Naive B cell (primary cell): ENCODE results near the gene KCTD12. TPM values are rescaled to one million over a fixed set of nuclear protein-coding genes. Genes with fewer than 3 reads are reported as not detected.
A peak's percentile ranks its signal among the peaks of the same experiment; 100 is the strongest.

Experiments used
- ATAC-seq, 2 donors: fragments of 150-1000 bp; cut with Tn5 transposase; 2 replicates each; pipeline ENCODE4 v1.10.0; 2021; ENCODE audit warnings: low read depth in 2 of 2, mild to moderate bottlenecking in 2 of 2, moderate library complexity in 2 of 2
- DNase-seq: peaks from one replicate; pipeline ENCODE4 v3.0.0; 2022
- H3K27ac Mint-ChIP-seq, 6 donors: one replicate each; pipeline ENCODE4 v1.8.0; 2020 to 2022; ENCODE audit warnings: mild to moderate bottlenecking in 6 of 6, mixed read lengths in 6 of 6, moderate library complexity in 5 of 6, inconsistent platforms in 2 of 6
- H3K27me3 Mint-ChIP-seq, 3 donors: one replicate each; pipeline ENCODE4 v1.8.0; 2021 to 2022; ENCODE audit warnings: mixed read lengths in 3 of 3, mild to moderate bottlenecking in 1 of 3
- H3K36me3 Mint-ChIP-seq, 2 donors: one replicate each; pipeline ENCODE4 v1.8.0; 2020 to 2022; ENCODE audit warnings: mixed read lengths in 2 of 2, inconsistent platforms in 1 of 2, mild to moderate bottlenecking in 1 of 2
- H3K4me1 Mint-ChIP-seq, 3 donors: one replicate each; pipeline ENCODE4 v1.8.0; 2020 to 2022; ENCODE audit warnings: mixed read lengths in 3 of 3, inconsistent platforms in 1 of 3, mild to moderate bottlenecking in 1 of 3, moderate library complexity in 1 of 3
- H3K4me3 Mint-ChIP-seq, 8 donors: one replicate each; pipeline ENCODE4 v1.8.0; 2020 to 2022; ENCODE audit warnings: mild to moderate bottlenecking in 8 of 8, mixed read lengths in 8 of 8, moderate library complexity in 8 of 8, inconsistent platforms in 2 of 8
- H3K9me3 Mint-ChIP-seq, 7 donors: one replicate each; pipeline ENCODE4 v1.8.0; 2020 to 2022; ENCODE audit warnings: mixed read lengths in 7 of 7, mild to moderate bottlenecking in 5 of 7, inconsistent platforms in 2 of 7, moderate library complexity in 1 of 7
- polyA plus RNA-seq, 6 donors: library from polyadenylated mRNA; unstranded; fragments of 300-500 nt; fragmentation: Illumina TruSeq; gene quantifications; one replicate each; pipeline ENCODE4 v1.2.3, GENCODE V29; 2021; ENCODE audit warnings: low read depth in 6 of 6

The KCTD12 gene
- polyA plus RNA-seq, 6 donors from 2014 or later: 0.10 to 0.27 (median 0.14) TPM

GRCh38 chr13:76884186-76884906 is 1.9 kb downstream of the KCTD12 start:
- Mint-ChIP-seq H3K27ac (peak overlapping the region in 2 of 6 donors; percentile 47 to 72), H3K36me3 (no peaks in the 10 kb centered on the region), H3K4me1 (peaks cover 16 to 29% (median 26%) of the 10 kb centered on the region in 3 donors), H3K4me3 (peak overlapping the region; percentile 78 to 92 (median 88)), H3K27me3 (no peaks in the 10 kb centered on the region), H3K9me3 (no peaks in the 10 kb centered on the region)
- DNase-seq (no peak), ATAC-seq (no peak)

GRCh38 chr13:76883236-76883635 is 3.0 kb downstream of the KCTD12 start:
- no peak overlapping the region for H3K4me3 Mint-ChIP-seq
- ATAC-seq: no peak
- H3K27ac Mint-ChIP-seq: no peak overlapping the region
- H3K9me3 Mint-ChIP-seq: no peaks in the 10 kb centered on the region
- H3K27me3 Mint-ChIP-seq: no peaks in the 10 kb centered on the region
- peaks cover 19 to 34% (median 31%) of the 10 kb centered on the region in 3 donors for H3K4me1 Mint-ChIP-seq
- H3K36me3 Mint-ChIP-seq: no peaks in the 10 kb centered on the region
- no peak for DNase-seq

GRCh38 chr13:76882431-76882830 is 3.8 kb downstream of the KCTD12 start:
- H3K27ac Mint-ChIP-seq: no peak overlapping the region
- ATAC-seq (no peak), DNase-seq (no peak)
- no peaks in the 10 kb centered on the region for H3K27me3 Mint-ChIP-seq
- H3K36me3 Mint-ChIP-seq: no peaks in the 10 kb centered on the region
- no peaks in the 10 kb centered on the region for H3K9me3 Mint-ChIP-seq
- H3K4me1 Mint-ChIP-seq: peaks cover 19 to 33% (median 29%) of the 10 kb centered on the region in 3 donors
- H3K4me3 Mint-ChIP-seq: no peak overlapping the region

- Mint-ChIP-seq H3K27me3 (no peaks in the 10 kb centered on the region), H3K9me3 (no peaks in the 10 kb centered on the region), H3K4me1 (peaks cover 16 to 20% (median 19%) of the 10 kb centered on the region in 3 donors), H3K27ac (peak overlapping the region in 1 of 6 donors; percentile 37), H3K36me3 (no peaks in the 10 kb centered on the region), H3K4me3 (peak overlapping the region in 4 of 8 donors; percentile 8 to 87 (median 73))
- ATAC-seq (no peak), DNase-seq (no peak)
Measured at GRCh38 chr13:76879883-76880270, 6.3 kb downstream of the KCTD12 start.

- DNase-seq (peak; percentile 38), ATAC-seq (peak; percentile 96 to 99)
- Mint-ChIP-seq H3K4me3 (peak overlapping the region; percentile 55 to 87 (median 72)), H3K4me1 (peaks cover 11 to 15% (median 14%) of the 10 kb centered on the region in 3 donors), H3K27ac (peak overlapping the region in 3 of 6 donors; percentile 37 to 57 (median 55)), H3K27me3 (no peaks in the 10 kb centered on the region), H3K36me3 (no peaks in the 10 kb centered on the region), H3K9me3 (no peaks in the 10 kb centered on the region)
Measured at GRCh38 chr13:76879203-76879882, 6.9 kb downstream of the KCTD12 start.

GRCh38 chr13:76878043-76878442 is 8.2 kb downstream of the KCTD12 start:
- peaks cover 8 to 12% (median 11%) of the 10 kb centered on the region in 3 donors for H3K4me1 Mint-ChIP-seq
- no peak for ATAC-seq
- H3K36me3 Mint-ChIP-seq: no peaks in the 10 kb centered on the region
- no peak for DNase-seq
- no peak overlapping the region for H3K4me3 Mint-ChIP-seq
- H3K27me3 Mint-ChIP-seq: peaks cover 0 to 2% (median 1%) of the 10 kb centered on the region in 3 donors
- no peak overlapping the region for H3K27ac Mint-ChIP-seq
- no peaks in the 10 kb centered on the region for H3K9me3 Mint-ChIP-seq

GRCh38 chr13:76875271-76875815 is 10.9 kb downstream of the KCTD12 start:
- H3K4me3 Mint-ChIP-seq: no peak overlapping the region
- H3K4me1 Mint-ChIP-seq: peaks cover 8 to 12% (median 11%) of the 10 kb centered on the region in 3 donors
- H3K27ac Mint-ChIP-seq: peak overlapping the region in 1 of 6 donors; percentile 13
- DNase-seq (no peak), ATAC-seq (no peak)
- H3K9me3 Mint-ChIP-seq: no peaks in the 10 kb centered on the region
- H3K27me3 Mint-ChIP-seq: peaks cover under 1 to 22% (median 15%) of the 10 kb centered on the region in 3 donors
- H3K36me3 Mint-ChIP-seq: no peaks in the 10 kb centered on the region

GRCh38 chr13:76874479-76874878 is 11.7 kb downstream of the KCTD12 start:
- H3K4me1 Mint-ChIP-seq: peaks cover 4 to 6% (median 6%) of the 10 kb centered on the region in 3 donors

GRCh38 chr13:76873445-76873844 is 12.8 kb downstream of the KCTD12 start:
- DNase-seq: no peak
- Mint-ChIP-seq H3K27me3 (peaks cover 7 to 32% (median 22%) of the 10 kb centered on the region in 3 donors), H3K36me3 (no peaks in the 10 kb centered on the region), H3K4me1 (no peaks in the 10 kb centered on the region), H3K9me3 (no peaks in the 10 kb centered on the region), H3K4me3 (no peak overlapping the region), H3K27ac (no peak overlapping the region)
- ATAC-seq: no peak

More at GRCh38 chr13:76874479-76874878, 11.7 kb downstream of the KCTD12 start:
- H3K36me3 Mint-ChIP-seq: no peaks in the 10 kb centered on the region
- DNase-seq: no peak
- H3K27ac Mint-ChIP-seq: no peak overlapping the region
- no peak overlapping the region for H3K4me3 Mint-ChIP-seq
- H3K9me3 Mint-ChIP-seq: no peaks in the 10 kb centered on the region
- peaks cover 7 to 31% (median 22%) of the 10 kb centered on the region in 3 donors for H3K27me3 Mint-ChIP-seq
- ATAC-seq: no peak

- no peaks in the 10 kb centered on the region for H3K36me3 Mint-ChIP-seq
- H3K4me3 Mint-ChIP-seq: no peak overlapping the region
Measured at GRCh38 chr13:76872675-76873074, 13.5 kb downstream of the KCTD12 start.

GRCh38 chr13:76871432-76871831 is 14.8 kb downstream of the KCTD12 start:
- Mint-ChIP-seq H3K4me1 (no peaks in the 10 kb centered on the region), H3K27ac (no peak overlapping the region), H3K9me3 (no peaks in the 10 kb centered on the region), H3K36me3 (no peaks in the 10 kb centered on the region), H3K4me3 (no peak overlapping the region), H3K27me3 (peaks cover 16 to 42% (median 22%) of the 10 kb centered on the region in 3 donors)
- DNase-seq (no peak), ATAC-seq (no peak)

More at GRCh38 chr13:76872675-76873074, 13.5 kb downstream of the KCTD12 start:
- Mint-ChIP-seq H3K4me1 (no peaks in the 10 kb centered on the region), H3K27ac (no peak overlapping the region), H3K9me3 (no peaks in the 10 kb centered on the region), H3K27me3 (peaks cover 7 to 32% (median 22%) of the 10 kb centered on the region in 3 donors)
- ATAC-seq: no peak
- DNase-seq: no peak

- ATAC-seq: no peak
- H3K27me3 Mint-ChIP-seq: peaks cover 21 to 65% (median 33%) of the 10 kb centered on the region in 3 donors
Measured at GRCh38 chr13:76868371-76868770, 17.8 kb downstream of the KCTD12 start.

GRCh38 chr13:76865996-76866503 is 20.2 kb downstream of the KCTD12 start:
- no peak for ATAC-seq
- H3K4me3 Mint-ChIP-seq: no peak overlapping the region
- no peak for DNase-seq

More at GRCh38 chr13:76868371-76868770, 17.8 kb downstream of the KCTD12 start:
- Mint-ChIP-seq H3K4me1 (no peaks in the 10 kb centered on the region), H3K9me3 (peaks cover 0 to 4% (median 0%) of the 10 kb centered on the region in 7 donors), H3K36me3 (no peaks in the 10 kb centered on the region), H3K4me3 (no peak overlapping the region), H3K27ac (no peak overlapping the region)
- DNase-seq: no peak

More at GRCh38 chr13:76865996-76866503, 20.2 kb downstream of the KCTD12 start:
- H3K27ac Mint-ChIP-seq: no peak overlapping the region
- no peaks in the 10 kb centered on the region for H3K36me3 Mint-ChIP-seq
- H3K27me3 Mint-ChIP-seq: peaks cover 22 to 47% (median 27%) of the 10 kb centered on the region in 3 donors
- H3K9me3 Mint-ChIP-seq: peaks cover 0 to 4% (median 0%) of the 10 kb centered on the region in 7 donors
- no peaks in the 10 kb centered on the region for H3K4me1 Mint-ChIP-seq
